Skeletal muscle tissue (tissue), 4 donors: ENCODE data around the gene POLR2J. TPM values are rescaled to one million over a fixed set of nuclear protein-coding genes. Genes with fewer than 3 reads are reported as not detected.
"Not testable (repeated sequence)": the region's sequence is repeated elsewhere in the genome, so short reads cannot be mapped to it uniquely, and the experiment has no call there.

Source experiments
- H3K27ac ChIP-seq: one replicate; pipeline ENCODE4 v1.7.0; 2013; ENCODE audit warnings: mild to moderate bottlenecking, low read depth, low read length, inconsistent platforms
- H3K27me3 ChIP-seq, 3 donors: one replicate each; pipeline ENCODE4 v1.7.0; 2013; ENCODE audit warnings: low read length in 3 of 3; ENCODE audit not compliant: control insufficient read depth in 3 of 3, insufficient read depth in 3 of 3
- H3K36me3 ChIP-seq, 3 donors: one replicate each; pipeline ENCODE4 v1.7.0; 2013; ENCODE audit warnings: low read length in 3 of 3; ENCODE audit not compliant: control insufficient read depth in 3 of 3, insufficient read depth in 3 of 3
- H3K4me1 ChIP-seq, 3 donors: one replicate each; pipeline ENCODE4 v1.7.0; 2013; ENCODE audit warnings: low read length in 3 of 3, mild to moderate bottlenecking in 3 of 3; ENCODE audit not compliant: control insufficient read depth in 3 of 3, insufficient read depth in 3 of 3
- H3K4me3 ChIP-seq, 3 donors: one replicate each; pipeline ENCODE4 v1.7.0; 2013; ENCODE audit warnings: low read length in 3 of 3
- H3K9ac ChIP-seq, 3 donors: one replicate each; pipeline ENCODE4 v1.7.0; 2013; ENCODE audit warnings: low read length in 3 of 3, mild to moderate bottlenecking in 3 of 3, moderate library complexity in 2 of 3, low read depth in 1 of 3
- H3K9me3 ChIP-seq, 3 donors: one replicate each; pipeline ENCODE4 v1.7.0; 2013; ENCODE audit warnings: low read length in 3 of 3; ENCODE audit not compliant: control insufficient read depth in 3 of 3
- total RNA-seq: library from RNA; depleted of rRNA; stranded (reverse); fragments of >200 nt; gene quantifications from one replicate; pipeline ENCODE4 v1.2.3, GENCODE V29; 2014
- donor health status: Osteomylitis.

The POLR2J gene
- total RNA-seq, 1 donor from 2014 or later: 19.8 TPM

DNA sequence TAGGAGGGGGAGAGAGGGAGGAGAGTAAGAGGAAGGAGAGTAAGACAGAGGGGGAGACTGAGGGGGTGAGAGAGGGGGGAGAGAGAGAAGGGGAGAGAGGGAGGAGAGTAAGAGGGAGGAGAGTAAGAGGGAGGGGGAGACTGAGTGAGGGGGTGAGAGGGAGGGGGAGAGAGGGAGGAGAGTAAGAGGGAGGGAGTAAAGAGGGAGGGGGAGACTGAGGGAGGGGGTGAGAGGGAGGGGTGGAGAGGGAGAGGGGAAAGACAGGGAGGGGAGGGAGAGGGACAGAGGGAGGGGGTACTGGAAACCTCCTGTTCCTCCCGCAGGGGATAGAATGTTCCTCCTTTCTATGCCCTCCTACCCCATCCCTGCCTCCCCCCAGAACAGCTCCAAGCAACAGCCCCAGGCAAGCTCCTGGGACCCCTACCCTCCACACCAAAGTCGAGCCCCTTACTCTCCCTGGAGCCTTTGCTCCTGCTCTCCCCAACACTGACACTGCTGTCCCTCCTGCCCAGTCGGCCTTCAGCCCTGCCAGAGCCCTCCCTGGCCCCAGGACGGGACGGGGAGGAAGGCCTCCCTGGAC is 34.0 kb upstream of the POLR2J start:
- peak overlapping the region; percentile 80 for H3K27ac ChIP-seq
- not testable (repeated sequence) for H3K4me1 ChIP-seq, H3K36me3 ChIP-seq, H3K9me3 ChIP-seq, H3K27me3 ChIP-seq
- H3K4me3 ChIP-seq: peak overlapping the region; percentile 52 to 60 (median 60)
- H3K9ac ChIP-seq: peak overlapping the region; percentile 61 to 62 (median 62)

DNA sequence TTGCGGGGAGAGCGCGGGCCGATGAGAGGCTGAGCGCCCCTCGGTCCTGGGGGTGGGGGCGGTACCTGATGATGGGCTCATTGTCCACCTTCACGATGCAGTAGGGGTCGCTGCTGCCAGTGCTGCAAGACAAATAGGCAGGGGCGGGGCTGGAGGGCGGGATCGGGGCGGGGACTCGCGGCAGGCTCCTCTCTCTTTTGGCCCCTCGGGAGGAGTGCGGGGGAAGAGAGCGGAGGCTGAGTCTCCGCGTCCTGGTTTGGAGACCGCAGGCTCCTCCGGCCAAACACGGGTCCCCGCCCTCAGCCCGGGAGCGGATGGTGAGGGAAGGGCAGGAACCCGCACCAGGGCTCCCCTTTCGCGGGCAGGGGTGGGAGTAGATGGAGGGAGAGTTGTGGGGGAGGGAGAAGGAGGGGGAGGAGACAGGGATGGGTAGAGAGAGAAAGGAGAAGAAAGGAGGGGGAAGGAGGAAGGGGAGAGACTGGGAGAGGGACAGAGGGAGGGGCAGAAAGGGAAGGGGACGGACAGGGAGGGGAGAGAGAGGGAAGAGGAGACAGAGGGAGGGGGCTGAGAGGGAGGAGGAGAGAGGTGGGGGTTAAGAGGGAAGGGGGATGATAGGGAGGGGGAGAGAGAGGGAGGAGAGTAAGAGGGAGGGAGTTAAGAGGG is 33.3 kb upstream of the POLR2J start:
- H3K27ac ChIP-seq: peak overlapping the region; percentile 80

DNA sequence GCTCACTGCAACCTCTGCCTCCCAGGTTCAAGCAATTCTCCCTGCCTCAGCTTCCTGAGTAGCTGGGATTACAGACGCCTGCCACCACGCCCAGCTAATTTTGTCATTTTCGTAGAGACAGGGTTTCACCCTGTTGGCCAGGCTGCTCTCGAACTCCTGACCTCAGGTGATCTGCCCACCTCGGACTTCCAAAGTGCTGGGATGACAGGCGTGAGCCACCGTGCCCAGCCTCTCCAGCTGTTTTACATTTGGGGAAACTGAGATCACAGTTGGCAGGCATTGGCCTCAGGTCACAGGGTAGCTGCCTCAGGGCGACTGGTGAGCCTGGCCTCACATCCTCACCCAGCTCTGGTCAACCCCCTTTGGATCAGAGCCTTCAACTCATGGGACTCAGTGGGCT is 31.9 kb upstream of the POLR2J start:
- not testable (repeated sequence) for H3K4me1 ChIP-seq, H3K27ac ChIP-seq, H3K9me3 ChIP-seq

More for the DNA sequence above, 33.3 kb upstream of the POLR2J start:
- H3K4me3 ChIP-seq, H3K36me3 ChIP-seq, H3K9ac ChIP-seq, H3K4me1 ChIP-seq, H3K9me3 ChIP-seq, H3K27me3 ChIP-seq: not testable (repeated sequence)

DNA sequence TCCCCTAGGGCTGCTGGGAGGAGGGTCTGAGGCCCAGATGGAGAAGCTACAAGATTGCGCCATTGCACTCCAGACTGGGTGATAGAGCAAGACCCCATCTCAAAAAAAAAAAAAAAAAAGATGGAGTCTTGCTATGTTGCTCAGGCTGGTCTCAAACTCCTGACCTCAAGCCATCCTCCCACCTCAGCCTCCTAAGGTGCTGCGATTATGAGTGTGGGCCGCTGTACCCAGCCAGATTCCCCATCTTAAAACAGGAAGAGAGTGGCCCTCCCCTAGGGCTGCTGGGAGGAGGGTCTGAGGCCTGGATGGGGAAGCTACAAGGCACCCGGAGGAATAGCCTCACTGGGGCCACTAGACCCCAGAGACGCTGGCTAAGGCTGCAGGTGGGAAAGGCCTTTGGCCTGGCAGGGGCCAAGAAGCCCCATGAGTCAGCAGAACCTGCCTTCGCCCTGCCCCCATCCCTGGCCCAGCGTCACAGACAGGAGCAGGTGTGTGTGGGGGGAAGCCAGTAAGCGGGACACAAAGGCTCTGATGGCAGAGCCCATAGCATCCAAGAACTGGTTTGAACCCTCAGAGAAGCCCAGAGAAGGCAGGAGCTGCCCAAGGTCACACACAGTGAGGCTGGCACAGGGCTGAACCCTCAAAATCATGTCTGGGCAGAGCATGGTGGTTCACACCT is 28.8 kb upstream of the POLR2J start:
- not testable (repeated sequence) for H3K4me3 ChIP-seq, H3K9me3 ChIP-seq, H3K27me3 ChIP-seq, H3K36me3 ChIP-seq, H3K9ac ChIP-seq, H3K4me1 ChIP-seq
- H3K27ac ChIP-seq: peak overlapping the region; percentile 62

More for the DNA sequence above, 31.9 kb upstream of the POLR2J start:
- H3K4me3 ChIP-seq, H3K27me3 ChIP-seq, H3K36me3 ChIP-seq, H3K9ac ChIP-seq: not testable (repeated sequence)

DNA sequence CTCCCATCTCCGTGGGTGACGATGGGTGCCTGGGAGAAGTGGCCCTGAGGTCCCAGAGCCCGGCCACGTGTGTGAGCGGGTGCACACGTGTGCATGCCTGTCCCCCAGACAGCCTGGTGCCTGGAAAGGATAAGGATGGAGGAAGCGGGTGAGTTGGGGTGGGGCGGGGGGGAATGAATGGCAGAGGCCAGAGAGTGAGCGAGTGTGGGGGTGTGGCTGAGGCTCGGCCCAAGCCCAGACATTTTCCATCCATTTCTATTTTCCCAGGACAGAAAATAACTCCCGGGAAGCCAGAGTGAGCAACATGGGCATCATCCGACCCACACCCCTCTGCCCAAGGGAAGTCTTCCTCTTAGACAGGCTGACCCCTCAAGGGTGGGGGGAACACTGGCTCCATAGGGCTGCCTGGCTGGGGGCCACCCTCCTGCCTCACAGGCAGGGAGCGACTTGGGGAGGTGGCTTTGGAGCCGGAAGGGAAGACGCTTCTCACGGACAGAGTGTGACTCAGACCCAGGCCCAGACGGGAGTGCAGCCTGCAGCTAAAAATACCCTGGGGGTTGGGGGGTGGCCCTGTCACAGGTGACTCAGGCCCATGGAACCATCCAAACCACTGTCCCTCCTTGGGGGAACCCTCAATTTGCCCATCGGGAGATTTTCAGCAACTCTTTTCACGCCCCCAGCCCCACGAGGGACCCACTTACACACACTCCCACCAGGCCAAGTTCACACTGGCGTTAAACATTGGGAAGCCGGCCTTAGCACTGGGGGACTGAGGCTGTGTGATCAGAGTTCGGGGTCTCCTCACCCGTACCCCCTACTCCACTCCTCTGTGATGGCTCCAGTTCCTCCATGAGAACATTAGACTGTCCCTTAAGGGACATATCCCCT is 26.8 kb upstream of the POLR2J start:
- H3K27me3 ChIP-seq, H3K4me1 ChIP-seq, H3K9me3 ChIP-seq, H3K36me3 ChIP-seq, H3K4me3 ChIP-seq: not testable (repeated sequence)
- H3K27ac ChIP-seq: peak overlapping the region; percentile 56
- peak overlapping the region in 1 of 3 donors; percentile 45 for H3K9ac ChIP-seq

DNA sequence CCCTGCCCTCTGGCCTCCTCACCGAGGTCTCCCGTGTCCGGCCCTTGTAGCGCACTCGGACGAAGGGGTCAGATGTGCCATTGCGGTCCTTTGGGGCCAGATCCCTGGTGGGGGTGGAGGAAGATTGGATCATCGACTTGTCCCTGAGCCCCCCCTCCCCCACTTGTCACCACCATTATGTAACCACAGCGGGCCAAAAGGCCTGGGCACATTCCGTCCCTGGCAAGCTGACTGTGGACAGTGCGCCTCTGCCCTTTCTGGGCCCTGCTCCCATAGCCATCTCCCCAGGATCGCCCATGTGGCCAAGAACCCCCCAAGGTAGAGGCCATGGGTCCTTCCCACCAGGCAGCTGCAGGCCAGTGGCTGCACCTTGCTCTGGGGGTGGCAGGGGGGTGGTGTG is 24.4 kb upstream of the POLR2J start:
- not testable (repeated sequence) for H3K9ac ChIP-seq, H3K27ac ChIP-seq, H3K9me3 ChIP-seq, H3K27me3 ChIP-seq, H3K4me3 ChIP-seq, H3K36me3 ChIP-seq, H3K4me1 ChIP-seq

DNA sequence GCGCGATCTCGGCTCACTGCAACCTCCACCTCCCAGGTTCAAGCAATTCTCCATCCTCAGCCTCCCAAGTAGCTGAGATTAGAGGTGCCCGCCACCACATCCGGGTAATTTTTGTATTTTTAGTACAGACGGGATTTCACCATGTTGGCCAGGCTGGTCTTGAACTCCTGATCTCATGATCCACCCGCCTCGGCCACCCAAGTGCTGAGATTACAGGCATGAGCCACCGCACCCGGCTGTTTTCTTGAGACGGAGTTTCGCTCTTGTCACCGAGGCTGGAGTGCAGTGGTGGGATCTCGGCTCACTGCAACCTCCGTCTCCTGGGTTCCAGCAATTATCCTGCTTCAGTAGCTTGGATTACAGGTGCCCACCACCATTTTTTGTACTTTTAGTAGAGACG is 19.6 kb upstream of the POLR2J start:
- H3K27me3 ChIP-seq, H3K9me3 ChIP-seq, H3K4me3 ChIP-seq, H3K27ac ChIP-seq, H3K4me1 ChIP-seq, H3K36me3 ChIP-seq, H3K9ac ChIP-seq: not testable (repeated sequence)

DNA sequence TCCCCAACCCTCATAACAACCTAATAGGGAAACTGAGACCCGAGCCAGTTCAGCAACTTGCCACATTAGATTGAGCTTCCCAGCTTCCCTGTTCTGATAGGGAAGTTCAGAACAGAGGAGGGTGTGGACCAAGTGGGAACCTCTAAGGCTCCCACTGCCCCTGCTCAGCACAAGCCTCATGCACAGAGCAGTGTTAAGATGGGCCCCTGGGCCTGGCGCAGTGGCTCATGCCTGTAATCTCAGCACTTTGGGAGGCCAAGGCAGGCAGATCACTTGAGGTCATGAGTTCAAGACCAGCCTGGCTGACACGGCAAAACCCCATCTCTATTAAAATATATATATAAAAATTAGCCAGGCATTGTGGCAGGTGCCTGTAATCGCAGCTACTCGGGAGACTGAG is 18.6 kb upstream of the POLR2J start:
- H3K4me3 ChIP-seq, H3K9ac ChIP-seq, H3K9me3 ChIP-seq, H3K36me3 ChIP-seq, H3K27ac ChIP-seq, H3K27me3 ChIP-seq, H3K4me1 ChIP-seq: not testable (repeated sequence)

DNA sequence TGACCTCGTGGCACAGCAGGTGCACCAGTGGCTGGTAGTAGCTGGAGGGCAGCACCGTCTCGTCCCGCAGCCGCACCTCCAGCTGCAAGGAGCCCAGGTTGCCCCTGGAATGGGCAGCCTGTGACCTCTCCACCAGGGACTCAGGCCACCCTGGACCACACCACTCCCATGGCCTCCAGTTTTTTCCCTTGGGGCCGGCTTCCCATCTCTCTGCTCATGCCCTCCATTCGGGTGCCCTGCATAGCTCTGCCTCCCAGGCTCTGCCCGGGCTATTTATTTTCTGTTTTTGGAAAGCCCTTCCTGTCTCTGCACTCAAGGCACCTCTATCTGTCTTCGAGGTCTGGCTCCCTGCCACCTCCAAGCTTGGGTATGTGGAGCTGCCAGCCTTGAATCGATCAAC is 18.1 kb upstream of the POLR2J start:
- H3K4me3 ChIP-seq, H3K27me3 ChIP-seq, H3K9me3 ChIP-seq, H3K9ac ChIP-seq, H3K36me3 ChIP-seq, H3K27ac ChIP-seq, H3K4me1 ChIP-seq: not testable (repeated sequence)
